Caco-2 (cell line): ENCODE measurements around the gene CARNS1. TPM values are rescaled to one million over a fixed set of nuclear protein-coding genes. Genes with fewer than 3 reads are reported as not detected.

Source experiments
- BruUV-seq: library from RNA; stranded (reverse); fragments of 400-500 nt; replicated peaks from 2 replicates; lab custom pipeline; 2021; lab: Mats Ljungman, UMichigan
- CTCF ChIA-PET: fragments of 300-600 bp; sonication (Branson Sonifier 250); formaldehyde crosslinking; loops from one replicate; lab custom pipeline; 2022; ENCODE audit warnings: antibody characterized with exemption; lab: Charles Lee
- POLR2A ChIA-PET: fragments of 300-600 bp; sonication (Branson Sonifier 250); formaldehyde crosslinking; loops from one replicate; lab custom pipeline; 2022; ENCODE audit warnings: antibody characterized with exemption; lab: Charles Lee
- DNase-seq, 2 experiments: peaks; one replicate each; pipeline versions ENCODE4 v3.0.0 to v3.0.0-alpha.2; 2020 to 2022
- H3K27me3 ChIP-seq: replicated peaks from 2 replicates; pipeline ENCODE4 v1.6.0; 2011; ENCODE audit warnings: low read length; ENCODE audit not compliant: control insufficient read depth, insufficient read depth
- H3K36me3 ChIP-seq: 2 replicates; pipeline ENCODE4 v1.5.1; 2011; ENCODE audit warnings: low read length; ENCODE audit not compliant: control insufficient read depth, insufficient read depth
- H3K4me1 ChIP-seq: fragments of 250-450 bp; sonication (Bioruptor Pico); 2 replicates; pipeline ENCODE4 v1.5.1; 2020; ENCODE audit warnings: mild to moderate bottlenecking
- H3K4me3 ChIP-seq: 2 replicates; pipeline ENCODE4 v1.5.1; 2011; ENCODE audit warnings: low read depth, mild to moderate bottlenecking, control low read depth, low read length
- H3K9me3 ChIP-seq: fragments of 250-450 bp; sonication (Bioruptor Pico); 2 replicates; pipeline ENCODE4 v1.5.1; 2020; ENCODE audit warnings: mild to moderate bottlenecking, moderate library complexity
- H3K27ac Mint-ChIP-seq: one replicate; pipeline ENCODE4 v1.8.0; 2022; ENCODE audit warnings: mixed read lengths; ENCODE audit not compliant: unreplicated experiment
- H3K27me3 Mint-ChIP-seq: one replicate; pipeline ENCODE4 v1.8.0; 2022; ENCODE audit warnings: mixed read lengths; ENCODE audit not compliant: insufficient read depth, unreplicated experiment
- H3K36me3 Mint-ChIP-seq: one replicate; pipeline ENCODE4 v1.8.0; 2022; ENCODE audit warnings: mild to moderate bottlenecking, mixed read lengths; ENCODE audit not compliant: insufficient read depth, unreplicated experiment
- H3K4me1 Mint-ChIP-seq: one replicate; pipeline ENCODE4 v1.8.0; 2022; ENCODE audit warnings: low read depth, mixed read lengths; ENCODE audit not compliant: unreplicated experiment
- H3K4me3 Mint-ChIP-seq: one replicate; pipeline ENCODE4 v1.8.0; 2022; ENCODE audit warnings: mild to moderate bottlenecking, moderate library complexity, mixed read lengths; ENCODE audit not compliant: unreplicated experiment
- H3K9me3 Mint-ChIP-seq: one replicate; pipeline ENCODE4 v1.8.0; 2022; ENCODE audit warnings: mixed read lengths; ENCODE audit not compliant: unreplicated experiment
- intact Hi-C: fragments of 100-400 bp; cut with micrococcal nuclease; formaldehyde crosslinking; loops from one replicate; pipeline ENCODE4 v1.10.0; 2022; ENCODE audit not compliant: unreplicated experiment
- total RNA-seq: library from RNA; stranded (reverse); gene quantifications from 2 replicates; pipeline ENCODE4 v1.2.3, GENCODE V29; 2022
- TF ChIP-seq, protein P1 (sequence below), 2 experiments: fragments of 200-600 bp in 1 of 2; IDR thresholded peaks; 1 replicate in 1 of 2; 2 replicates in 1 of 2; pipeline versions ENCODE4 v1.5.1 to v1.8.0; 2011 to 2022; ENCODE audit warnings: antibody characterized with exemption in 1 of 2, control low read depth in 1 of 2, inconsistent platforms in 1 of 2, low read depth in 1 of 2, low read length in 1 of 2, mild to moderate bottlenecking in 1 of 2, moderate library complexity in 1 of 2; ENCODE audit not compliant: insufficient read depth in 1 of 2, severe bottlenecking in 1 of 2, unreplicated experiment in 1 of 2

Gene CARNS1
- total RNA-seq, 1 experiment from 2014 or later: 0.09 TPM

DNA sequence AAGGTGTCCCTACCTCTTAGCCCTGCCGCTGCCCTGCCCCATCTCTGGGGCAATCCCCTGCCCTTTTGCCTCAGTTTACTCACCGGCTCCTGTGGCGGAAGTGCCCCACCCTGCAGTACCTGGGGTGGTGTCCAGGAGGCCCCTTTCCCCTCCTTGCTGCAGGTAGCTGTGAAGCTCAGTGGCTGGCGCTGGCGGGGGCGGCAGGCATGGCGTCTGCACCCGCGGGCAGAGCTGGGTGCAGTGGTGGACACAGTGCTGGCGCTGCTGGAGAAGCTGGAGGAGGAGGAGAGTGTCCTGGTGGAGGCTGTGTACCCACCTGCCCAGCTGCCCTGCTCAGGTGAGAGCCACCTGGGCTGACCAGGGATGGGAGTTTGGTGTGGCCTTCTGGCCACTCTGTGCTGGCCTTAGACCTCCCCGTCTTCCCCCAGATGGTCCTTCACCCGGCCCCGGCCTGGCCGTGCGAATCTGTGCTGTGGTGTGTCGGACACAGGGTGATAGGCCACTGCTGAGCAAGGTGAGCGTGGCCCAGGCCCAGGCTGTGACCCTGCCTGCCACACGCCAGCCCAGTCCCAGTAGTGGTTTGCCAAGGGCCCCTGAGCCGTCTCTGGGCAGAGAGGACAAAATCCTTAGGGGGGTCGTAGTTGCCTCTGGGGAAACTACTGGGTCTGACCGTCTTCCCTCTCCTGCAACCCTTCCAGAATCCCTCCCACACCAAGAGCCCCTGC is 4.0 kb downstream of the CARNS1 start:
- Mint-ChIP-seq H3K36me3 (peaks cover 29% of the 10 kb centered on the region), H3K27ac (peak overlapping the region; percentile 68), H3K27me3 (no peaks in the 10 kb centered on the region), H3K4me3 (peak overlapping the region; percentile 71), H3K4me1 (peaks cover 36% of the 10 kb centered on the region), H3K9me3 (no peaks in the 10 kb centered on the region)
- BruUV-seq: no TSS peak
- Histone ChIP-seq H3K36me3 (no peaks in the 10 kb centered on the region), H3K4me3 (no peak overlapping the region; the same call in 1 of the 2 replicates), H3K9me3 (no peaks in the 10 kb centered on the region), H3K4me1 (peaks cover 18% of the 10 kb centered on the region), H3K27me3 (no peaks in the 10 kb centered on the region)
- ChIA-PET CTCF (interaction anchor here (1.4 to 4.1 kb wide), 3 partner anchors 12 to 28 kb away, joined by 3 to 45 read pairs (median 9); partner anchors contain the start of genes PPP1CA and RAD9A), POLR2A (interaction anchor here (0.6 to 1.7 kb wide), 3 partner anchors 18 to 88 kb away, joined by 5 to 18 read pairs (median 9); partner anchors contain the start of genes CDK2AP2, CORO1B and PPP1CA)
- TF ChIP-seq, protein P1, sequence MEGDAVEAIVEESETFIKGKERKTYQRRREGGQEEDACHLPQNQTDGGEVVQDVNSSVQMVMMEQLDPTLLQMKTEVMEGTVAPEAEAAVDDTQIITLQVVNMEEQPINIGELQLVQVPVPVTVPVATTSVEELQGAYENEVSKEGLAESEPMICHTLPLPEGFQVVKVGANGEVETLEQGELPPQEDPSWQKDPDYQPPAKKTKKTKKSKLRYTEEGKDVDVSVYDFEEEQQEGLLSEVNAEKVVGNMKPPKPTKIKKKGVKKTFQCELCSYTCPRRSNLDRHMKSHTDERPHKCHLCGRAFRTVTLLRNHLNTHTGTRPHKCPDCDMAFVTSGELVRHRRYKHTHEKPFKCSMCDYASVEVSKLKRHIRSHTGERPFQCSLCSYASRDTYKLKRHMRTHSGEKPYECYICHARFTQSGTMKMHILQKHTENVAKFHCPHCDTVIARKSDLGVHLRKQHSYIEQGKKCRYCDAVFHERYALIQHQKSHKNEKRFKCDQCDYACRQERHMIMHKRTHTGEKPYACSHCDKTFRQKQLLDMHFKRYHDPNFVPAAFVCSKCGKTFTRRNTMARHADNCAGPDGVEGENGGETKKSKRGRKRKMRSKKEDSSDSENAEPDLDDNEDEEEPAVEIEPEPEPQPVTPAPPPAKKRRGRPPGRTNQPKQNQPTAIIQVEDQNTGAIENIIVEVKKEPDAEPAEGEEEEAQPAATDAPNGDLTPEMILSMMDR (IDR thresholded peaks at IDR 0.05; ENCODE audit: insufficient read depth in 1 of 2, low read depth in 1 of 2, low read length in 1 of 2, severe bottlenecking in 1 of 2, unreplicated experiment in 1 of 2): no peak
- intact Hi-C loops: loop anchor here (2.0 kb wide), 1 partner anchor 49 kb away; the partner anchor contains the start of gene TMEM134
- DNase-seq: no peak

DNA sequence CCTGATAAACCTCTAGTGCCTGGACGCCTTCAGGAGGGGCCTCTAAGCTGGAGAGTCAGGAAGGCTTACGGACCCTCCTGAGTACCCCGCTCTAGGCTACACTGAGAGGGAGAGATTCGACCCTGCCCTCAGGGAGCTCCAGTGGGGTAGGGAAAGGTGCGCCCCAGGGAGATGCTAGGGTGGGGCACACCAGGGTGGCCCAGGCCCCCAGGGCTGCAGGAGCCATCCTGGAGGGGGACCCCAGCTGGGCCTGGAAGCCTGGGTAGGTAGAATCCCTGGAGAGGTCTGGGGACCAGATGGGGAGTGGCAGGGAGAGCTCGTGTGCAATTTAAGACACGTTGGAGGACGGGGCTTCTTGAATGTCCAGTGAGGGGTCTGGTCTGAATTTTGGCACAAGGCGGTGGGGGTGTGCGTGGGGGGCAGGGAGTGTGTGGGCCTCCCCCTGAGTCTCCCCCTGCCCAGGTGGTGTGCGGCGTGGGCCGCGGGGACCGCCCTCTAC is 4.7 kb downstream of the CARNS1 start:
- Mint-ChIP-seq H3K9me3 (no peaks in the 10 kb centered on the region), H3K36me3 (peaks cover 29% of the 10 kb centered on the region), H3K4me1 (peaks cover 33% of the 10 kb centered on the region), H3K4me3 (peak overlapping the region; percentile 71), H3K27me3 (no peaks in the 10 kb centered on the region), H3K27ac (peak overlapping the region; percentile 68)
- TSS peak; percentile 39 for BruUV-seq
- no peaks in the 10 kb centered on the region for H3K36me3 ChIP-seq
- no peak for DNase-seq
- peak overlapping the region; percentile 59 for H3K4me3 ChIP-seq
- no peaks in the 10 kb centered on the region for H3K9me3 ChIP-seq
- intact Hi-C loops: loop anchor here (2.0 kb wide), 1 partner anchor 49 kb away; the partner anchor contains the start of gene TMEM134
- peaks cover 13% of the 10 kb centered on the region for H3K4me1 ChIP-seq
- no peaks in the 10 kb centered on the region for H3K27me3 ChIP-seq
- TF ChIP-seq, protein P1 (IDR thresholded peaks at IDR 0.05; ENCODE audit: insufficient read depth in 1 of 2, low read depth in 1 of 2, low read length in 1 of 2, severe bottlenecking in 1 of 2, unreplicated experiment in 1 of 2): no peak
- POLR2A ChIA-PET: interaction anchor here (0.6 to 1.7 kb wide), 5 partner anchors 13 to 88 kb away, joined by 3 to 18 read pairs (median 6); partner anchors contain the start of genes CDK2AP2, CORO1B and PPP1CA
- CTCF ChIA-PET: interaction anchor here (0.5 to 4.1 kb wide), 6 partner anchors 13 to 69 kb away, joined by 3 to 45 read pairs (median 4); partner anchors contain the start of genes CORO1B, PPP1CA and RAD9A
